Body of pancreas (tissue), 4 donors: ENCODE data around the gene FAHD1.

Experiments used
- CTCF ChIP-seq, 7 experiments: fragments of 450-650 bp in 4 of 7; fragments of 200-600 bp in 3 of 7; sonication (generic) in 3 of 7; IDR thresholded peaks; one replicate each; pipeline ENCODE4 v1.5.1; 2016 to 2019; ENCODE audit warnings: antibody characterized with exemption in 7 of 7
- POLR2A ChIP-seq, 3 donors: fragments of 450-650 bp; IDR thresholded peaks; one replicate each; pipeline ENCODE4 v1.6.1; 2016; ENCODE audit warnings: antibody characterized with exemption in 3 of 3, mild to moderate bottlenecking in 2 of 3

GRCh38 chr16:1786242-1787055 is 40.6 kb upstream of the FAHD1 start:
- TF ChIP-seq CTCF (IDR thresholded peaks at IDR 0.05) = no peak
- no peak for TF ChIP-seq POLR2A (IDR thresholded peaks at IDR 0.05)
